CD4-positive, alpha-beta T cell treated with Interleukin-21 for 1 hour (primary cell): ENCODE measurements around the gene XBP1.
"Not testable (repeated sequence)": the region's sequence is repeated elsewhere in the genome, so short reads cannot be mapped to it uniquely, and the experiment has no call there.

Experiments used
- DNase-seq: peaks from one replicate; pipeline ENCODE4 v3.0.0-alpha.2; 2020

Gene XBP1

GRCh38 chr22:28791841-28792490 is 8.4 kb downstream of the XBP1 start:
- no peak for DNase-seq

GRCh38 chr22:28791124-28791523 is 9.2 kb downstream of the XBP1 start:
- DNase-seq, result no peak

DNA sequence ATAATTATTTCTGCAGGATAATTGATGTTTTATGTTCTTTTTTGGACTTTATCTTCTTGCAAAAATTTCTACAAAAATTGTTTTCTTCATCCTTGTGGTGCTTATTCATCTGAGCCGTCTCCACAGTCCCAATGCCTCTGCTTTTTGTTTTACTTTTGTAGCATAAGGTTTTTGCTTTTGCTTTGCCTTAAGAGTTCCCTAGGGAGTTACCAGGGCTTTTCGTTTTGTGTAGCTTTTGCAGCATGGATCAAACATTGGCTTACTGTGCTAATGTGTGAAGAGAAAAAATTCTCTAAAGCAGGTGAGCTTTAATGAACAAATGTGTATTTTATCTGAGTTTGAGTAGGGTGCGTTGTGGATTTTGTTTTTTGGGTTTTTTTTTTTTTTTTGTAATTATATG is 11.8 kb downstream of the XBP1 start:
- no peak for DNase-seq

GRCh38 chr22:28783786-28784671 is 16.3 kb downstream of the XBP1 start:
- DNase-seq, result no peak

GRCh38 chr22:28780296-28780695 is 20.1 kb downstream of the XBP1 start:
- no peak for DNase-seq

DNA sequence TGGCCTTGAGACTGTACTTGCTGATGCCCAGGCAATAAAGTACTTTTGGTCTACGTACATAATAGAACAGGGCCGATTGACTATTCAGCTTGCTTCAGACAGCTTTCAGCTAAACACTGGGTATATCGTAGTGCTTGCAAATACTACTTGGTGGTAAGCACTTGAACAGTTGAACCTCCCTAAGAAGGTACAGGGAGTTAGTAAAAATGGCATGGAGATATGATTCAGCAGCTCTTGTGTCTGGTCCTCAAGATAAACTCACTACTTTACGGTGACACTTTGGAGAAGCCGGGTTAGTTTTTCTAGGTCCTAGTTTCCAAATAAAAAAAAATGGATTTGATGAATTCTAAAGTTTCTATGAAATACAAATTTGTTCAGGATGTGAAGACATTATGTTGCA is 20.5 kb downstream of the XBP1 start:
- DNase-seq, result no peak

GRCh38 chr22:28774378-28774777 is 26.0 kb downstream of the XBP1 start:
- DNase-seq, result no peak

DNA sequence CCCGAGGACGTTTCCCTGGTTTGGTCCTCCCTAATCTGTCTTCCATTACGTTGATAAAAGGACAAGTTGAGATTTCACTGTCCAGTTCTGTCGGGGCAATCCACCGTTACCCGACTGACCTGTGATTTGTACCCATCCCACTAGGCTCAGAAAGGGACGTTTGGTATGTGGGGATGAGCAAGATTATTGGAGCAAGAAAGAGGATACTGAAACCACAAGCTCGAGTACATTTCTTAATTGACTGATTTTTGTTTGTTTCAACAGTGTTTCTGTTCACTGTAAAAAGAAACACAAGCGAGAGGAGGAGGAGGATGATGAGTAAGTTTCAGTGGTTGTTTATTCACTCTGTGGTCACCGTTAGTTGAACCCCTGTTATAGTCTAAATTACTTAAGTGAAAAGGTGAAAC is 26.9 kb downstream of the XBP1 start:
- peak; percentile 16 for DNase-seq

GRCh38 chr22:28772633-28773460 is 27.5 kb downstream of the XBP1 start, which contains the start of gene CCDC117:
CCDC117 (plus strand) TSS chr22:28772695; CDS start chr22:28772850, 155 bp downstream.
- DNase-seq, result peak; percentile 95

DNA sequence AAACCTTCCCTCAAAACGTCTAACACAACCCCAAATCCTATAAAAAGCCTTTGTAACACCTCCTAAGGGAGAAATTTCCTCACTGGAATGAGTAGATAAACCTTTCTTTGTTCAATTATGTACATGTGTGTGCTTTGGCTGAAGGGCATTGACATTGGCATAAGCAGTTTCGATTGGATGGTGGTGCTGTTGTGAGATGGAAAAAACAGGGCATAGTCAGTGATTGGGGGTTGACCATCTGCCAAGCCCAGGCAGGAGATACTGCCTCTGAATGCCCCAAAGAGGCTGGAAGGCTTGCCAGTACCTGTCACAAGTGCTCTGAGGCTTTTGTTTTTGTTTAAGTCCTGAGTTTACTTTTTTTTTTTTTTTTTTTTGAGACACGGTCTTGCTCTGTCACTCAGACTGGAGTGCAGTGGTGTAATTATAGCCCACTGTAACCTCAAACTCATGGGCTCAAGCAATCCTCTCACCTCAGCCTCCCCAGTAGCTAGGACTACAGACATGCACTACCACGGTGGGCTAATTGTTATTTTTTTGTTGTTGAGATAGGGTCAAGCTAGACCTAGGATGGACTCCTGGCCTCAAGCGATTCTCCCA is 29.1 kb downstream of the XBP1 start:
- DNase-seq, result no peak

DNA sequence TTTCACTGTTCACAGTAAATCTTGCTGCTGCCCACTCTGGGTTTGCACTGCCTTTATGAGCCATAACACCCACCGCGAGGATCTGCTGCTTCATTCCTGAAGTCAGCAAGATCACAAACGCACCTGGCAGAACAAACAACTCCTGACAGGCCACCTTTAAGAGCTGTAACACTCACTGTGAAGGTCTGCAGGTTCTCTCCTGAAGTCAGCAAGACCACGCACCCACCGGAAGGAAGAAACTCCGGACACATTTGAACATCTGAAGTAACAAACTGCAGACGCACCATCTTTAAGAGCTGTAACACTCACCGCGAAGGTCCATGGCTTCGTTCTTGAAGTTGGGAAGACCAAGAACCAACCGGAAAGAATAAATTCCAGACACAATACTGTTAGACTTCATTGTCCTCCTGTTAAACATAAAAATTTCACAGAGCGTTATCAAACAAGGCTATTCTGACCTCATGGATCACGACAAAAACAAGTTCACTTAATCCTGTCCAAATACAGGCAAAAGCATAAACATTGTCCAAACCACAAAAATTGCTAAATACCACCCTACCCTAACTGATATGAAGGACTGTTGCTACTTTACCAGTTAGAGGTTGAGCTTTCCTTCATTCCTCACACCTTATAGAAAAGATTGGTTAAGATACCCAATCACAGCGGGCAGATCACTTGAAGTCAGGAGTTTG is 30.8 kb downstream of the XBP1 start:
- DNase-seq, result no peak

DNA sequence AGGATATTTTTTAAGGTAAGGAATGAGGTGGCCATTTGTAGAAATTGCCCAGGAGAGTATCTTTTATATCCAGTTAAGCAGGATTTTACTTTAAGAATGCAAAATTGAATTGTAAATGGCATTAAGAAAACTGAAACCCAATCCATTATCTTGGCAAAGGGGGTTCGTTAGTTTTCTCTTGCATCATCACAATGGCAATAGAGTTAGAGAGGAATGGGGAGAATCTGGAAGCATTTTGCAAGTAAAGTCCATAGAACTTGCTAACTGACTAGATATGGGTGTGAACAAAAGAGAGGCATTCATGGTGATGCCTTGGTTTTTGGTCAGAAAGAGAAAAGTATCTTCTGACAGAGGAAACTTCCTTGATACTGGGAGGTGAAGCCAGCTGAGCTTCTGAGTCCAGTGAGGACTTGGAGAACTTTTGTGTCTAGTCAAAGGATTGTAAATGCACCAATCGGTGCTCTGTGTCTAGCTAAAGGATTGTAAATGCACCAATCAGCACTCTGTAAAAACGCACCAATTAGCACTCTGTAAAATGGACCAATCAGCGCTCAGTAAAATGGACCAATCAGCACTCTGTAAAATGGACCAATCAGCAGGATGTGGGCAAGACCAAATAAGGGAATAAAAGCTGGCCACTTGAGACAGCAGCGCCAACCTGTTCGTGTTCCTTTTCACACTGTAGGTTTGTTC is 31.5 kb downstream of the XBP1 start:
- peak; percentile 35 for DNase-seq

DNA sequence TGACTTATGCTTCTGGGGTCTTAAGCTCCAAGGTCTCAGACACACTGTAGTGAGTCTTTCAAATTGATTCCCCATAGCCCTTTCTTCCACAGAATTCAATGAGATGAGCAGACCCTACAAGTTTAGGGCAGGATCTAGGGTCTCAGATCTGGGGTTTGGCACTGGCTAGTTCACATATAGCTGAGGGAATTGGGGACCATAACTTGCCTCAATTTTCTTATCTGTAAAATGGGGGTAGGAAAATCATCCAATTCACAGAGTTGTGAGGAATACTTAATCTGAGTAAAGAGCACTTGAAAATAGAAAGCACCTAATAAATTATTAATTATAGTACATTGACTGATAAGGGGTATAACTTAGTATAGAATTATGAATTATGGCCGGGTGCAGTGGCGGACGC is 33.7 kb downstream of the XBP1 start:
- no peak for DNase-seq

- DNase-seq, result not testable (repeated sequence)
Measured at GRCh38 chr22:28762000-28762399, 38.4 kb downstream of the XBP1 start.

GRCh38 chr22:28761449-28761755 is 39.0 kb downstream of the XBP1 start:
- no peak for DNase-seq

DNA sequence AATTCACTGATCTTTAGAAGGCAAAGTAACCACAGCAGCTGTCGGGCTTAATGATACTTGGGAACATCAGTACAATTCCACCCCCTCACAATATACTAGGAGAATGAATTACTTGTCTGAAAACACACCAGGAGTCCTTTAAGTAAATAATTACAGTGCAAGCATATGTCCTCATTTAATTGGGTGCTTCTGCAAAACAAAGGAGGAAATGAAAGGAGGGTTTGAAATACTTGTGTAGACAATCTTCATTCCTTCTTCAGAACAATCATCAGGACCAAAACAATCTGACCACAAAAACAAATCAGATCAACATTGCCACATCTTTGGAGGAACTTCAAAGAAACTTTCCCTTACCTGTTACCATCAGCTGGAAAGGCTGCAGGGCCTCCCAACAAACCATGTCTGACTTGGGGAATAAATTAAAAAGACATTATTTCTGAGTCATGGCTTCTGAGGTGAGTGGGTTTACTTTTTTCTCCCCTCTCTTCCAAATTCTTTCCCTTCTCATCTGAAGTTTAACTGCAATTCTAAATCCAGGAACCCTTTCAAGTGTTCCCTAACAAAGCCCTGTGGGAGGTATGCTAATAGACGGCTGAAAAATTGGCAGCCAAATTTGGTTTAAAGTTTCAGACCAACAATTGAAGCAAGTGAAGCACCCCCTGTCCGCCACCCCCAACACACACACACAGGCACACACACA is 40.4 kb downstream of the XBP1 start:
- no peak for DNase-seq

- DNase-seq, result not testable (repeated sequence)
Measured at GRCh38 chr22:28754512-28754911, 45.9 kb downstream of the XBP1 start.

- DNase-seq, result no peak
Measured at GRCh38 chr22:28750471-28750881, 49.9 kb downstream of the XBP1 start.
